HFF-Myc (cell line): ENCODE results near the gene MARK1.

Experiments
- DNase-seq: peaks from one replicate; pipeline ENCODE4 v3.0.0-alpha.2; 2011; ENCODE audit warnings: low read depth; ENCODE audit errors: extremely low read depth
- H3K4me3 ChIP-seq: replicated peaks from 2 replicates; pipeline ENCODE4 v1.5.1; 2011; ENCODE audit warnings: low read depth, mild to moderate bottlenecking, control low read depth, low read length
- CTCF ChIP-seq: IDR thresholded peaks from 2 replicates; pipeline ENCODE4 v1.5.1; 2012; ENCODE audit warnings: mild to moderate bottlenecking, low read depth, low read length, control low read depth; ENCODE audit errors: missing control alignments

MARK1 gene

GRCh38 chr1:220708244-220708643, 180.3 kb downstream of the MARK1 start:
- TF ChIP-seq CTCF, result no peak
- DNase-seq, result no peak
- no peak overlapping the region for H3K4me3 ChIP-seq

GRCh38 chr1:220708936-220709801, 181.2 kb downstream of the MARK1 start:
- DNase-seq, result no peak
- no peak for TF ChIP-seq CTCF
- H3K4me3 ChIP-seq, result no peak overlapping the region

- DNase-seq, result no peak
- H3K4me3 ChIP-seq, result no peak overlapping the region
- no peak for TF ChIP-seq CTCF
These were observed 182.4 kb downstream of the MARK1 start for GRCh38 chr1:220710333-220710732.

GRCh38 chr1:220711056-220711809, 183.3 kb downstream of the MARK1 start:
- H3K4me3 ChIP-seq, result no peak overlapping the region
- DNase-seq, result no peak
- TF ChIP-seq CTCF, result no peak
